HepG2 (cell line): ENCODE data around the gene GSPT1. TPM values are rescaled to one million over a fixed set of nuclear protein-coding genes. Genes with fewer than 3 reads are reported as not detected.

Source experiments
- BHLHE40 ChIP-seq: IDR thresholded peaks from 2 replicates; pipeline ENCODE4 v1.6.1; 2011; ENCODE audit warnings: low read length, improper control_type of control experiment
- DMAP1 ChIP-seq: IDR thresholded peaks from 2 replicates; pipeline ENCODE4 v1.6.1; 2016
- ETV5 ChIP-seq: IDR thresholded peaks from 2 replicates; pipeline ENCODE4 v1.6.1; 2018; ENCODE audit warnings: missing biosample characterization, missing genetic modification reagents, inconsistent platforms, borderline replicate concordance
- HNRNPLL ChIP-seq: fragments of 200-400 bp; formaldehyde crosslinking; IDR thresholded peaks from 2 replicates; pipeline ENCODE4 v1.6.1; 2017; ENCODE audit warnings: mild to moderate bottlenecking, low read depth, low read length; ENCODE audit not compliant: poor library complexity, severe bottlenecking
- KIAA2018 ChIP-seq: sonication (generic); formaldehyde crosslinking; IDR thresholded peaks from 2 replicates; pipeline ENCODE4 v1.5.0; 2020; ENCODE audit warnings: mild to moderate bottlenecking, missing genetic modification reagents, borderline replicate concordance
- MAFK ChIP-seq, 2 experiments: IDR thresholded peaks in 1 of 2; conservative IDR thresholded peaks in 1 of 2; 2 replicates each; pipeline ENCODE4 v1.6.1; 2011; ENCODE audit warnings: improper control_type of control experiment in 2 of 2, low read length in 2 of 2
- NCOA2 ChIP-seq: sonication (generic); formaldehyde crosslinking; IDR thresholded peaks from 2 replicates; pipeline ENCODE4 v1.8.0; 2022; ENCODE audit warnings: inconsistent platforms
- NFYB ChIP-seq: sonication (generic); formaldehyde crosslinking; IDR thresholded peaks from 2 replicates; pipeline ENCODE4 v1.4.0; 2020; ENCODE audit warnings: missing genetic modification reagents
- PHF20 ChIP-seq: sonication (generic); formaldehyde crosslinking; IDR thresholded peaks from 2 replicates; pipeline ENCODE4 v1.5.0; 2020; ENCODE audit warnings: mild to moderate bottlenecking, missing genetic modification reagents
- RBM22 ChIP-seq: fragments of 200-400 bp; formaldehyde crosslinking; optimal IDR thresholded peaks from 2 replicates; pipeline ENCODE3; 2017; ENCODE audit warnings: mild to moderate bottlenecking, low read length, moderate library complexity
- REXO4 ChIP-seq: sonication (generic); formaldehyde crosslinking; IDR thresholded peaks from 2 replicates; pipeline ENCODE4 v1.8.0; 2022; ENCODE audit warnings: missing genetic modification reagents, mild to moderate bottlenecking, borderline replicate concordance
- SNAI1 ChIP-seq: sonication (generic); formaldehyde crosslinking; IDR thresholded peaks from 2 replicates; pipeline ENCODE4 v1.5.0; 2020; ENCODE audit warnings: mild to moderate bottlenecking, missing genetic modification reagents, borderline replicate concordance
- SP140L ChIP-seq: sonication (generic); formaldehyde crosslinking; IDR thresholded peaks from 2 replicates; pipeline ENCODE4 v1.4.0; 2020; ENCODE audit warnings: missing genetic modification reagents, borderline replicate concordance
- TBP ChIP-seq: sonication (generic); formaldehyde crosslinking; IDR thresholded peaks from 2 replicates; pipeline ENCODE4 v1.5.0; 2020; ENCODE audit warnings: missing genetic modification reagents
- THAP8 ChIP-seq: sonication (generic); formaldehyde crosslinking; IDR thresholded peaks from 2 replicates; pipeline ENCODE4 v1.5.1; 2020; ENCODE audit warnings: missing genetic modification reagents, mild to moderate bottlenecking, borderline replicate concordance
- ZFYVE20 ChIP-seq: sonication (generic); formaldehyde crosslinking; IDR thresholded peaks from 2 replicates; pipeline ENCODE4 v1.8.0; 2023; ENCODE audit warnings: low read depth, mild to moderate bottlenecking, moderate library complexity, missing genetic modification reagents, borderline replicate concordance
- ZNF292 ChIP-seq: sonication (generic); formaldehyde crosslinking; IDR thresholded peaks from 2 replicates; pipeline ENCODE4 v1.8.1; 2022; ENCODE audit warnings: mild to moderate bottlenecking, low read depth, missing genetic modification reagents, borderline replicate concordance
- ZNF607 ChIP-seq: sonication (generic); formaldehyde crosslinking; IDR thresholded peaks from 2 replicates; pipeline ENCODE4 v1.5.1; 2020; ENCODE audit warnings: missing genetic modification reagents, mild to moderate bottlenecking, borderline replicate concordance
- ZNF670 ChIP-seq: sonication (generic); formaldehyde crosslinking; IDR thresholded peaks from 2 replicates; pipeline ENCODE4 v1.8.0; 2022; ENCODE audit warnings: mild to moderate bottlenecking, missing genetic modification reagents, borderline replicate concordance
- polyA plus RNA-seq, 8 experiments: library from polyadenylated mRNA; depleted of rRNA in 3 of 8; stranded (reverse) in 7 of 8; unstranded in 1 of 8; fragments of >200 nt; fragmentation: Illumina TruSeq in 4 of 8; extraction: Trizol in 4 of 8; gene quantifications; 2 replicates each; pipeline versions ENCODE4 v1.2.1 to v1.2.3, GENCODE V29; 2011 to 2016; ENCODE audit warnings: low read depth in 4 of 8, missing spikeins in 1 of 8, mixed read lengths in 1 of 8; ENCODE audit not compliant: insufficient read depth in 1 of 8
- total RNA-seq, 5 experiments: library from RNA; depleted of rRNA; stranded (reverse); fragments of >200 nt; fragmentation: Illumina TruSeq; extraction: Trizol; gene quantifications; 2 replicates each; pipeline ENCODE4 v1.2.3, GENCODE V29; 2016; ENCODE audit warnings: low read depth in 1 of 5
- TF ChIP-seq, protein P1 (sequence below): sonication (generic); formaldehyde crosslinking; IDR thresholded peaks from 2 replicates; pipeline ENCODE4 v1.4.0; 2020; ENCODE audit warnings: mild to moderate bottlenecking, low read depth, missing genetic modification reagents

GSPT1 gene
- total and polyA plus RNA-seq, 2 of the 13 experiments (the other 11 are each of a cell fraction or from before 2014, with no cell fraction given), result 120 to 316 TPM

DNA sequence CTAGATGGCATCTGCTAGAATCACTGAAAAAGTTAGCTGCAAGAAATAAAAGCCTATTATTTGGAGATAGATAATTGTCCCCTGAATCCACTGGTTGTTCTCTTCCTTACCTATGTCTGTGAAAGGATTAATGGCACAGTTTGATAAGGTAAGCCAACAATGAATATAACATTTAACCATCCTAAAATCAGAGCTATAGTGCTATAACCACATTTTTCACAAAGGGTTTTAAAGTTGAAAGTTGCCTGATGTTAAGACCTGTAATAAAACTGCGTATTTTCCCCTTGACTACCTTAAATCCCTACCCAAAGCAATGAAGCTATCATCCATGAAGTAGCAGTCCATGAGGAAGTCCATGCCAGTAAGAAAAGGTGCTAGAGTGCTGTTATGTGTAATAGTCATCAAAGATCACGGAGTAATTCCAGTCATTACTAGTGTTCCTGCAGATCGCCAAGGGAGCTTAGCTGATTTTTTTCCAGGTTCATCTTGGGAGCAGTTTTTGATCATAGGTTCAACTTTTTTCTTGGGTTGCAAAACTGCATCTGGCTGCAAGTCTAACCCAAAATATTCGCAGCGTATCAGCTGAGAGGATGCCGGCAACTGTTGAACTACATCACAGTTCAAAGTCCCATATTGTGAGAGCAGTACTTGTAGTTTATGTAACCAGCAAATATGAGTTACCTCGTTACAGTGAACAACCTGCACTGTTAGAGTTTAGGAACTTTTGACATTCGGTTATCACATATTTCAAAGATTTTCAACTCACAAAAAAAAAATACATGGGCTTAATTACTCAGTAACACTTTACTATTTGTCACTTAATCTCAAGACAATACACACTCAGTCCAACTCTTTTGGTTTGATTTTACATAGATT, 46.2 kb downstream of the GSPT1 start (continued):
- TF ChIP-seq KIAA2018 (CRISPR knock-in tag) (no peak), BHLHE40 (no peak), SNAI1 (CRISPR knock-in tag) (no peak), MAFK (conservative IDR thresholded peaks at IDR 0.05 in 1 of 2, IDR thresholded peaks at IDR 0.05 in 1 of 2; ENCODE audit: low read length in 2 of 2) (no peak), ZFYVE20 (CRISPR knock-in tag) (no peak), TBP (no peak), NCOA2 (CRISPR knock-in tag) (peak; percentile 68), PHF20 (no peak), SP140L (CRISPR knock-in tag) (no peak), RBM22 (peak; percentile 92), DMAP1 (CRISPR knock-in tag) (0 out of 2 replicates have a peak, but pooled peaks have one; percentile 30), ZNF292 (CRISPR knock-in tag) (peak; percentile 49; the same call in 1 of the 2 replicates), REXO4 (CRISPR knock-in tag) (no peak), ETV5 (peak; percentile 58; the same call in 1 of the 2 replicates), ZNF607 (CRISPR knock-in tag) (no peak), THAP8 (no peak), HNRNPLL (no peak), ZNF670 (peak; percentile 22; the same call in 1 of the 2 replicates), NFYB (CRISPR knock-in tag) (peak; percentile 64)
- TF ChIP-seq, protein P1, sequence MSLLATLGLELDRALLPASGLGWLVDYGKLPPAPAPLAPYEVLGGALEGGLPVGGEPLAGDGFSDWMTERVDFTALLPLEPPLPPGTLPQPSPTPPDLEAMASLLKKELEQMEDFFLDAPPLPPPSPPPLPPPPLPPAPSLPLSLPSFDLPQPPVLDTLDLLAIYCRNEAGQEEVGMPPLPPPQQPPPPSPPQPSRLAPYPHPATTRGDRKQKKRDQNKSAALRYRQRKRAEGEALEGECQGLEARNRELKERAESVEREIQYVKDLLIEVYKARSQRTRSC (CRISPR knock-in tag), result no peak
